Liver (tissue), 9 donors: Measurements from ENCODE around the gene STPG1. TPM values are rescaled to one million over a fixed set of nuclear protein-coding genes. Genes with fewer than 3 reads are reported as not detected.

Source experiments
- DNase-seq: peaks from one replicate; pipeline ENCODE4 v3.0.0-alpha.2; 2017; ENCODE audit warnings: low spot score
- H3K27ac ChIP-seq, 2 donors: one replicate each; pipeline ENCODE4 v1.7.0; 2013; ENCODE audit warnings: inconsistent platforms in 2 of 2, low read length in 2 of 2, control low read depth in 1 of 2, low read depth in 1 of 2, mild to moderate bottlenecking in 1 of 2
- H3K27me3 ChIP-seq, 4 donors: one replicate each; pipeline versions ENCODE4 v1.6.1 to v1.7.0; 2013; ENCODE audit warnings: low read length in 3 of 4, inconsistent platforms in 1 of 4, mild to moderate bottlenecking in 1 of 4, moderate library complexity in 1 of 4; ENCODE audit not compliant: control insufficient read depth in 4 of 4, insufficient read depth in 4 of 4
- H3K36me3 ChIP-seq, 4 donors: one replicate each; pipeline versions ENCODE4 v1.6.1 to v1.7.0; 2013; ENCODE audit warnings: low read length in 3 of 4, mild to moderate bottlenecking in 3 of 4, low read depth in 1 of 4, moderate library complexity in 1 of 4; ENCODE audit not compliant: control insufficient read depth in 4 of 4, insufficient read depth in 3 of 4
- H3K4me1 ChIP-seq, 4 donors: one replicate each; pipeline versions ENCODE4 v1.6.1 to v1.7.0; 2013; ENCODE audit warnings: low read length in 3 of 4, mild to moderate bottlenecking in 3 of 4, moderate library complexity in 1 of 4; ENCODE audit not compliant: control insufficient read depth in 4 of 4, insufficient read depth in 4 of 4
- H3K4me3 ChIP-seq, 3 donors: one replicate each; pipeline versions ENCODE4 v1.6.1 to v1.7.0; 2013; ENCODE audit warnings: low read length in 3 of 3, control low read depth in 1 of 3, low read depth in 1 of 3, mild to moderate bottlenecking in 1 of 3
- H3K9ac ChIP-seq, 2 donors: one replicate each; pipeline ENCODE4 v1.7.0; 2013; ENCODE audit warnings: low read length in 2 of 2, mild to moderate bottlenecking in 2 of 2, moderate library complexity in 2 of 2, control low read depth in 1 of 2, low read depth in 1 of 2
- H3K9me3 ChIP-seq, 4 donors: one replicate each; pipeline versions ENCODE4 v1.6.1 to v1.7.0; 2013; ENCODE audit warnings: low read length in 3 of 4; ENCODE audit not compliant: control insufficient read depth in 4 of 4
- ATF3 ChIP-seq: IDR thresholded peaks from 2 replicates; pipeline ENCODE4 v1.6.1; 2016; ENCODE audit warnings: antibody characterized with exemption
- CTCF ChIP-seq: fragments of 150-350 bp; IDR thresholded peaks from 2 replicates; pipeline ENCODE4 v1.5.1; 2017; ENCODE audit warnings: improper control_type of control experiment, low read depth, low read length; ENCODE audit not compliant: missing input control
- EGR1 ChIP-seq, 2 donors: IDR thresholded peaks; 2 replicates each; pipeline ENCODE4 v1.6.1; 2016 to 2018; ENCODE audit warnings: antibody characterized with exemption in 2 of 2, low read depth in 2 of 2
- FOXA1 ChIP-seq: IDR thresholded peaks from 2 replicates; pipeline ENCODE4 v1.6.1; 2016; ENCODE audit warnings: antibody characterized with exemption
- FOXA2 ChIP-seq: IDR thresholded peaks from 2 replicates; pipeline ENCODE4 v1.6.1; 2016; ENCODE audit warnings: antibody characterized with exemption
- GABPA ChIP-seq, 2 donors: IDR thresholded peaks in 1 of 2; conservative IDR thresholded peaks in 1 of 2; 2 replicates each; pipeline ENCODE4 v1.6.1; 2016; ENCODE audit warnings: antibody characterized with exemption in 2 of 2, mild to moderate bottlenecking in 1 of 2, moderate library complexity in 1 of 2
- HNF4A ChIP-seq, 2 donors: conservative IDR thresholded peaks; 2 replicates each; pipeline ENCODE4 v1.6.1; 2016; ENCODE audit warnings: antibody characterized with exemption in 2 of 2, mild to moderate bottlenecking in 2 of 2
- HNF4G ChIP-seq: IDR thresholded peaks from 2 replicates; pipeline ENCODE4 v1.6.1; 2016; ENCODE audit warnings: antibody characterized with exemption
- JUND ChIP-seq, 2 donors: IDR thresholded peaks; 2 replicates each; pipeline ENCODE4 v1.6.1; 2016; ENCODE audit warnings: antibody characterized with exemption in 2 of 2
- MAX ChIP-seq: IDR thresholded peaks from 2 replicates; pipeline ENCODE4 v1.6.1; 2016; ENCODE audit warnings: antibody characterized with exemption
- NR2F2 ChIP-seq: IDR thresholded peaks from 2 replicates; pipeline ENCODE4 v1.6.1; 2016; ENCODE audit warnings: antibody characterized with exemption
- RAD21 ChIP-seq, 2 donors: IDR thresholded peaks; 2 replicates each; pipeline ENCODE4 v1.6.1; 2016; ENCODE audit warnings: antibody characterized with exemption in 2 of 2, mild to moderate bottlenecking in 2 of 2
- REST ChIP-seq: IDR thresholded peaks from 2 replicates; pipeline ENCODE4 v1.6.1; 2016; ENCODE audit warnings: antibody characterized with exemption, mild to moderate bottlenecking
- RXRA ChIP-seq, 2 donors: IDR thresholded peaks; 2 replicates each; pipeline ENCODE4 v1.6.1; 2017 to 2018; ENCODE audit warnings: antibody characterized with exemption in 2 of 2, mild to moderate bottlenecking in 1 of 2
- SP1 ChIP-seq: IDR thresholded peaks from 2 replicates; pipeline ENCODE4 v1.6.1; 2018; ENCODE audit warnings: antibody characterized with exemption, mild to moderate bottlenecking
- TAF1 ChIP-seq: conservative IDR thresholded peaks from 2 replicates; pipeline ENCODE4 v1.6.1; 2016; ENCODE audit warnings: antibody characterized with exemption, mild to moderate bottlenecking
- YY1 ChIP-seq: IDR thresholded peaks from 2 replicates; pipeline ENCODE4 v1.6.1; 2016; ENCODE audit warnings: antibody characterized with exemption, mild to moderate bottlenecking
- ZBTB33 ChIP-seq: IDR thresholded peaks from 2 replicates; pipeline ENCODE4 v1.6.1; 2016; ENCODE audit warnings: antibody characterized with exemption
- WGBS: extraction: QIAGEN DNeasy Blood & Tissue Kit; methylation state at CpG from one replicate; pipeline ENCODE4 v1.1.7; 2013; 5-methylcytosine and 5-hydroxymethylcytosine counted together
- polyA plus RNA-seq, 2 donors: library from polyadenylated mRNA; stranded (reverse) in 1 of 2; unstranded in 1 of 2; fragments of 200-250 nt in 1 of 2; fragments of >200 nt in 1 of 2; fragmentation: Nextera tagmentation in 1 of 2; extraction: Ambion mirVana in 1 of 2; gene quantifications; one replicate each; pipeline versions ENCODE4 v1.2.1 to v1.2.3, GENCODE V29; 2013 to 2015
- total RNA-seq, 2 donors: library from RNA; depleted of rRNA; stranded (reverse); fragments of >200 nt; gene quantifications; one replicate each; pipeline ENCODE4 v1.2.3, GENCODE V29; 2014
- donor health status: healthy.
- donor health status: healthy.
- donor health status: healthy.
- donor health status: healthy.
- donor health status: healthy.

Gene STPG1
- total and polyA plus RNA-seq, 4 donors: 0.92 to 2.9 (median 1.0) TPM

GRCh38 chr1:24410750-24411149 lies 2.8 kb downstream of the STPG1 start:
- DNase-seq: no peak
- H3K9ac ChIP-seq: no peak overlapping the region
- WGBS: 94% methylated on average over 7 of the region's 7 CpGs
- no peak for TF ChIP-seq ZBTB33
- no peaks in the 10 kb centered on the region for H3K9me3 ChIP-seq
- H3K27me3 ChIP-seq: no peaks in the 10 kb centered on the region
- H3K36me3 ChIP-seq: no peaks in the 10 kb centered on the region
- H3K27ac ChIP-seq: no peak overlapping the region
- H3K4me3 ChIP-seq: no peak overlapping the region
- peaks cover 0 to 13% (median 11%) of the 10 kb centered on the region in 4 donors for H3K4me1 ChIP-seq

- DNase-seq: no peak
- H3K9me3 ChIP-seq: no peaks in the 10 kb centered on the region
- no peaks in the 10 kb centered on the region for H3K36me3 ChIP-seq
- no peaks in the 10 kb centered on the region for H3K27me3 ChIP-seq
- no peak overlapping the region for H3K9ac ChIP-seq
- H3K27ac ChIP-seq: no peak overlapping the region
- peaks cover 0 to 7% (median 6%) of the 10 kb centered on the region in 4 donors for H3K4me1 ChIP-seq
- H3K4me3 ChIP-seq: no peak overlapping the region
- TF ChIP-seq JUND (IDR thresholded peaks at IDR 0.05): no peak
- no peak for TF ChIP-seq TAF1
- no peak for TF ChIP-seq HNF4G
- no peak for TF ChIP-seq FOXA2
- no peak for TF ChIP-seq NR2F2
- TF ChIP-seq RXRA (IDR thresholded peaks at IDR 0.05): no peak
- no peak for TF ChIP-seq CTCF
- TF ChIP-seq RAD21 (IDR thresholded peaks at IDR 0.05): no peak
- TF ChIP-seq REST: no peak
- no peak for TF ChIP-seq SP1
- TF ChIP-seq EGR1 (IDR thresholded peaks at IDR 0.05; ENCODE audit: low read depth in 2 of 2): no peak
- TF ChIP-seq YY1: no peak
- TF ChIP-seq FOXA1: no peak
- no peak for TF ChIP-seq GABPA (IDR thresholded peaks at IDR 0.05 in 1 of 2, conservative IDR thresholded peaks at IDR 0.05 in 1 of 2)
- TF ChIP-seq ATF3: no peak
- no peak for TF ChIP-seq HNF4A (conservative IDR thresholded peaks at IDR 0.05)
- TF ChIP-seq ZBTB33: no peak
- TF ChIP-seq MAX: no peak
- WGBS: 94% methylated on average over 3 of the region's 3 CpGs
Measured at GRCh38 chr1:24409535-24409934, 4.0 kb downstream of the STPG1 start.
